Measurements from ENCODE around the gene MALSU1.
A peak's percentile ranks its signal among the peaks of the same experiment; 100 is the strongest.

Gene MALSU1

DNA sequence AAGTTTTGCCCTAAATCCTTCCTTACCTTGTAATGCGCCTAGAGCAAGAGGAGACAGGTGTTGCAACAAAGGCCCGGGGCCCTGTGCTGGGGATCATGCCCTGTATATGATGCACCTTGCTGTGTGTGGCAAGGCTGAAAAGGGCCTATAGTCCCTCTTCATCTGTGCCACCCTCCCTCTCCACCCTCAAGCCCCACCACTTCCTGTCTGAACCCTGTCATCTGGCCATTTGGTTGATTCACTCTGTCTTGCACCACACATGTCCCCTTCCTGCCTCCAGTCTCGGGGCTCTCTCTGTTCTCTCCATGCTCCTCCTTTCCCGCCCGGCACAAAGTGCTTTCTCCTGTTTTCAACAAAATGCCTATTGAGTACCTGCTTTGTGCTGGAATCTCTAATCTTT is 11.5 kb upstream of the MALSU1 start:
- peak; percentile 72 for ATAC-seq (ENCODE audit: insufficient read depth, low read depth)
- TF ChIP-seq, protein P1, sequence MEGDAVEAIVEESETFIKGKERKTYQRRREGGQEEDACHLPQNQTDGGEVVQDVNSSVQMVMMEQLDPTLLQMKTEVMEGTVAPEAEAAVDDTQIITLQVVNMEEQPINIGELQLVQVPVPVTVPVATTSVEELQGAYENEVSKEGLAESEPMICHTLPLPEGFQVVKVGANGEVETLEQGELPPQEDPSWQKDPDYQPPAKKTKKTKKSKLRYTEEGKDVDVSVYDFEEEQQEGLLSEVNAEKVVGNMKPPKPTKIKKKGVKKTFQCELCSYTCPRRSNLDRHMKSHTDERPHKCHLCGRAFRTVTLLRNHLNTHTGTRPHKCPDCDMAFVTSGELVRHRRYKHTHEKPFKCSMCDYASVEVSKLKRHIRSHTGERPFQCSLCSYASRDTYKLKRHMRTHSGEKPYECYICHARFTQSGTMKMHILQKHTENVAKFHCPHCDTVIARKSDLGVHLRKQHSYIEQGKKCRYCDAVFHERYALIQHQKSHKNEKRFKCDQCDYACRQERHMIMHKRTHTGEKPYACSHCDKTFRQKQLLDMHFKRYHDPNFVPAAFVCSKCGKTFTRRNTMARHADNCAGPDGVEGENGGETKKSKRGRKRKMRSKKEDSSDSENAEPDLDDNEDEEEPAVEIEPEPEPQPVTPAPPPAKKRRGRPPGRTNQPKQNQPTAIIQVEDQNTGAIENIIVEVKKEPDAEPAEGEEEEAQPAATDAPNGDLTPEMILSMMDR (IDR thresholded peaks at IDR 0.05; ENCODE audit: borderline replicate concordance, extremely low read depth, low read length, poor library complexity, severe bottlenecking), result no peak
- no peak for TF ChIP-seq EZH2 (IDR thresholded peaks at IDR 0.05; ENCODE audit: borderline replicate concordance, low read depth, low read length, severe bottlenecking)
- no peak overlapping the region for H3K4me2 ChIP-seq (ENCODE audit: insufficient read depth, low read length)
- DNase-seq, result peak; percentile 58
- H3K79me2 ChIP-seq (ENCODE audit: insufficient read depth, low read length), result no peaks in the 10 kb centered on the region
- H3K27me3 ChIP-seq (ENCODE audit: insufficient read depth, low read length, poor library complexity), result no peaks in the 10 kb centered on the region
- H3K4me1 ChIP-seq (ENCODE audit: insufficient read depth, low read length), result peaks cover 13% of the 10 kb centered on the region
- H3K9me3 ChIP-seq (ENCODE audit: insufficient read depth, low read length, severe bottlenecking), result no peaks in the 10 kb centered on the region
- 0 out of 2 replicates have a peak overlapping the region, but pooled peaks have one; percentile 55 for H2AFZ ChIP-seq (ENCODE audit: low read depth, low read length)
- H3K36me3 ChIP-seq (ENCODE audit: insufficient read depth, low read length), result no peaks in the 10 kb centered on the region
- no peak overlapping the region for H3K4me3 ChIP-seq (ENCODE audit: low read depth in 1 of 2, low read length in 2 of 2)
- H3K27ac ChIP-seq (ENCODE audit: low read length), result no peak overlapping the region
- no peak overlapping the region for H3K9ac ChIP-seq (ENCODE audit: low read depth, low read length)
- no peaks in the 10 kb centered on the region for H4K20me1 ChIP-seq (ENCODE audit: insufficient read depth, low read length)

- H3K4me3 ChIP-seq (ENCODE audit: low read depth in 1 of 2, low read length in 2 of 2), result no peak overlapping the region
- H3K27me3 ChIP-seq (ENCODE audit: insufficient read depth, low read length, poor library complexity), result no peaks in the 10 kb centered on the region
- peaks cover 13% of the 10 kb centered on the region for H3K4me1 ChIP-seq (ENCODE audit: insufficient read depth, low read length)
- no peak for TF ChIP-seq EZH2 (IDR thresholded peaks at IDR 0.05; ENCODE audit: borderline replicate concordance, low read depth, low read length, severe bottlenecking)
- TF ChIP-seq, protein P1 (IDR thresholded peaks at IDR 0.05; ENCODE audit: borderline replicate concordance, extremely low read depth, low read length, poor library complexity, severe bottlenecking), result no peak
- H3K9ac ChIP-seq (ENCODE audit: low read depth, low read length), result no peak overlapping the region
- H3K79me2 ChIP-seq (ENCODE audit: insufficient read depth, low read length), result no peaks in the 10 kb centered on the region
- no peaks in the 10 kb centered on the region for H4K20me1 ChIP-seq (ENCODE audit: insufficient read depth, low read length)
- DNase-seq (no peak), ATAC-seq (ENCODE audit: insufficient read depth, low read depth) (no peak)
- no peaks in the 10 kb centered on the region for H3K36me3 ChIP-seq (ENCODE audit: insufficient read depth, low read length)
- no peak overlapping the region for H3K4me2 ChIP-seq (ENCODE audit: insufficient read depth, low read length)
- no peak overlapping the region for H3K27ac ChIP-seq (ENCODE audit: low read length)
- H3K9me3 ChIP-seq (ENCODE audit: insufficient read depth, low read length, severe bottlenecking), result no peaks in the 10 kb centered on the region
- no peak overlapping the region for H2AFZ ChIP-seq (ENCODE audit: low read depth, low read length)
Measured at GRCh38 chr7:23290993-23291392, 8.1 kb upstream of the MALSU1 start.

GRCh38 chr7:23291957-23292560 is 7.1 kb upstream of the MALSU1 start:
- Histone ChIP-seq H3K79me2 (ENCODE audit: insufficient read depth, low read length) (no peaks in the 10 kb centered on the region), H3K9ac (ENCODE audit: low read depth, low read length) (no peak overlapping the region), H3K4me3 (ENCODE audit: low read depth in 1 of 2, low read length in 2 of 2) (no peak overlapping the region), H3K4me1 (ENCODE audit: insufficient read depth, low read length) (peaks cover 13% of the 10 kb centered on the region), H3K27ac (ENCODE audit: low read length) (no peak overlapping the region), H4K20me1 (ENCODE audit: insufficient read depth, low read length) (no peaks in the 10 kb centered on the region), H3K4me2 (ENCODE audit: insufficient read depth, low read length) (no peak overlapping the region), H3K27me3 (ENCODE audit: insufficient read depth, low read length, poor library complexity) (no peaks in the 10 kb centered on the region), H2AFZ (ENCODE audit: low read depth, low read length) (no peak overlapping the region), H3K36me3 (ENCODE audit: insufficient read depth, low read length) (no peaks in the 10 kb centered on the region), H3K9me3 (ENCODE audit: insufficient read depth, low read length, severe bottlenecking) (no peaks in the 10 kb centered on the region)
- TF ChIP-seq, protein P1 (IDR thresholded peaks at IDR 0.05; ENCODE audit: borderline replicate concordance, extremely low read depth, low read length, poor library complexity, severe bottlenecking), result no peak
- no peak for TF ChIP-seq EZH2 (IDR thresholded peaks at IDR 0.05; ENCODE audit: borderline replicate concordance, low read depth, low read length, severe bottlenecking)
- ATAC-seq (ENCODE audit: insufficient read depth, low read depth) (no peak), DNase-seq (no peak)

All from DND-41 (cell line).